H1 (cell line): ENCODE measurements around the gene CCT3. TPM values are rescaled to one million over a fixed set of nuclear protein-coding genes. Genes with fewer than 3 reads are reported as not detected.

Experiments
- CTCF ChIA-PET: fragments of 300-600 bp; sonication (Branson Sonifier 250); formaldehyde crosslinking; loops from one replicate; lab custom pipeline; 2021; ENCODE audit not compliant: partially characterized antibody; lab: Charles Lee
- POLR2A ChIA-PET: fragments of 300-600 bp; sonication (Branson Sonifier 250); formaldehyde crosslinking; loops from one replicate; lab custom pipeline; 2021; ENCODE audit warnings: inconsistent platforms; ENCODE audit not compliant: partially characterized antibody; lab: Charles Lee
- DNase-seq, 2 experiments: peaks; one replicate each; pipeline versions ENCODE4 v3.0.0 to v3.0.0-alpha.2; 2010 to 2022; ENCODE audit warnings: low spot score in 2 of 2, low read depth in 1 of 2, mixed read lengths in 1 of 2
- FAIRE-seq: peaks from 2 replicates; lab custom pipeline; 2011; peaks lifted over from hg19 to GRCh38; lab: Jason Lieb, UNC
- H2AFZ ChIP-seq: 2 replicates; pipeline ENCODE4 v1.8.1; 2012; ENCODE audit warnings: low read length, inconsistent platforms
- H2AK5ac ChIP-seq: 2 replicates; pipeline ENCODE4 v1.6.1; 2013; ENCODE audit warnings: low read depth, low read length
- H2BK120ac ChIP-seq: replicated peaks from 2 replicates; pipeline ENCODE3; 2013; ENCODE audit warnings: low read depth, low read length, inconsistent platforms
- H2BK12ac ChIP-seq: 2 replicates; pipeline ENCODE4 v1.6.1; 2013; ENCODE audit warnings: low read depth, low read length
- H2BK15ac ChIP-seq: 2 replicates; pipeline ENCODE4 v1.6.1; 2013; ENCODE audit warnings: low read length
- H2BK20ac ChIP-seq: 2 replicates; pipeline ENCODE4 v1.6.1; 2013; ENCODE audit warnings: low read length
- H2BK5ac ChIP-seq: 2 replicates; pipeline ENCODE4 v1.6.1; 2013; ENCODE audit warnings: low read depth, low read length
- H3K14ac ChIP-seq: 2 replicates; pipeline ENCODE4 v1.6.1; 2013; ENCODE audit warnings: inconsistent platforms; ENCODE audit not compliant: insufficient read length
- H3K18ac ChIP-seq: 2 replicates; pipeline ENCODE4 v1.6.1; 2013; ENCODE audit warnings: low read length; ENCODE audit errors: extremely low read depth
- H3K23ac ChIP-seq: 2 replicates; pipeline ENCODE4 v1.6.1; 2013; ENCODE audit warnings: inconsistent platforms; ENCODE audit not compliant: insufficient read length
- H3K23me2 ChIP-seq: 2 replicates; pipeline ENCODE4 v1.6.1; 2013; ENCODE audit warnings: low read depth, low read length
- H3K27ac ChIP-seq: 2 replicates; pipeline ENCODE4 v1.6.1; 2011; ENCODE audit warnings: low read depth, low read length, inconsistent platforms
- H3K27me3 ChIP-seq, 4 experiments: replicated peaks in 1 of 4; 1 replicate in 1 of 4; 2 replicates in 3 of 4; pipeline versions ENCODE4 v1.6.1 to v1.8.1; 2011 to 2013; ENCODE audit warnings: low read length in 3 of 4, mild to moderate bottlenecking in 3 of 4, inconsistent platforms in 2 of 4, mixed read lengths in 2 of 4, moderate library complexity in 1 of 4; ENCODE audit not compliant: control insufficient read depth in 3 of 4, insufficient read depth in 3 of 4; ENCODE audit errors: extremely low read depth in 1 of 4
- H3K36me3 ChIP-seq, 4 experiments: 2 replicates each; pipeline versions ENCODE4 v1.6.1 to v1.8.1; 2011 to 2013; ENCODE audit warnings: mild to moderate bottlenecking in 4 of 4, low read length in 3 of 4, moderate library complexity in 2 of 4, control low read depth in 1 of 4, inconsistent platforms in 1 of 4; ENCODE audit not compliant: insufficient read depth in 4 of 4, control insufficient read depth in 2 of 4
- H3K4ac ChIP-seq: replicated peaks from 2 replicates; pipeline ENCODE3; 2013; ENCODE audit warnings: low read length, low read depth, mixed read lengths, inconsistent platforms; ENCODE audit not compliant: insufficient read length
- H3K4me1 ChIP-seq, 4 experiments: replicated peaks in 1 of 4; 1 replicate in 1 of 4; 2 replicates in 3 of 4; pipeline versions ENCODE4 v1.6.1 to v1.8.1; 2011 to 2013; ENCODE audit warnings: low read length in 3 of 4, inconsistent platforms in 2 of 4, mixed read lengths in 1 of 4; ENCODE audit not compliant: insufficient read depth in 4 of 4, control insufficient read depth in 3 of 4
- H3K4me2 ChIP-seq, 2 experiments: 2 replicates each; pipeline versions ENCODE4 v1.6.1 to v1.8.1; 2011 to 2013; ENCODE audit warnings: low read depth in 2 of 2, low read length in 2 of 2, control low read depth in 1 of 2, inconsistent platforms in 1 of 2, mild to moderate bottlenecking in 1 of 2; ENCODE audit not compliant: insufficient read depth in 1 of 2
- H3K4me3 ChIP-seq, 4 experiments: fragments of 200-600, 300-600 bp in 1 of 4; sonication (generic), shearing (Covaris generic), sonication (Bioruptor Twin) in 1 of 4; 2 replicates each; pipeline versions ENCODE4 v1.5.1 to v1.8.1; 2011 to 2016; ENCODE audit warnings: low read length in 4 of 4, low read depth in 3 of 4, control low read depth in 2 of 4, inconsistent platforms in 2 of 4, mild to moderate bottlenecking in 2 of 4, mixed read lengths in 1 of 4, moderate library complexity in 1 of 4; ENCODE audit not compliant: insufficient read depth in 2 of 4; ENCODE audit errors: extremely low read depth in 1 of 4
- H3K56ac ChIP-seq: replicated peaks from 2 replicates; pipeline ENCODE3; 2013; ENCODE audit warnings: low read depth, mild to moderate bottlenecking, mixed read lengths, low read length, inconsistent platforms; ENCODE audit not compliant: insufficient read length
- H3K79me1 ChIP-seq: 2 replicates; pipeline ENCODE4 v1.6.1; 2013; ENCODE audit warnings: low read depth, low read length, control low read depth
- H3K79me2 ChIP-seq, 2 experiments: 2 replicates each; pipeline versions ENCODE4 v1.6.1 to v1.8.1; 2012 to 2013; ENCODE audit warnings: low read length in 2 of 2, mild to moderate bottlenecking in 2 of 2, inconsistent platforms in 1 of 2; ENCODE audit not compliant: insufficient read depth in 2 of 2, control insufficient read depth in 1 of 2
- H3K9ac ChIP-seq, 4 experiments: replicated peaks in 1 of 4; 1 replicate in 1 of 4; 2 replicates in 3 of 4; pipeline versions ENCODE4 v1.6.1 to v1.8.1; 2011 to 2013; ENCODE audit warnings: low read depth in 3 of 4, low read length in 3 of 4, control low read depth in 2 of 4, mild to moderate bottlenecking in 2 of 4, moderate library complexity in 2 of 4, inconsistent platforms in 1 of 4; ENCODE audit errors: extremely low read depth in 1 of 4
- H3K9me3 ChIP-seq, 2 experiments: 2 replicates each; pipeline versions ENCODE4 v1.6.1 to v1.8.1; 2012 to 2013; ENCODE audit warnings: mild to moderate bottlenecking in 2 of 2, moderate library complexity in 2 of 2, control low read depth in 1 of 2, inconsistent platforms in 1 of 2, low read depth in 1 of 2, low read length in 1 of 2, mixed read lengths in 1 of 2; ENCODE audit not compliant: insufficient read depth in 2 of 2
- H4K20me1 ChIP-seq, 2 experiments: replicated peaks in 1 of 2; 2 replicates each; pipeline versions ENCODE3 to v1.8.1; 2011 to 2013; ENCODE audit warnings: inconsistent platforms in 2 of 2, low read length in 2 of 2, mild to moderate bottlenecking in 1 of 2; ENCODE audit not compliant: insufficient read depth in 2 of 2, control insufficient read depth in 1 of 2
- H4K5ac ChIP-seq: 2 replicates; pipeline ENCODE4 v1.6.1; 2013; ENCODE audit warnings: low read length, low read depth, mixed read lengths, inconsistent platforms; ENCODE audit not compliant: insufficient read length
- H4K8ac ChIP-seq: 2 replicates; pipeline ENCODE4 v1.8.0; 2013; ENCODE audit warnings: mild to moderate bottlenecking, moderate library complexity, low read length, inconsistent platforms; ENCODE audit not compliant: insufficient read depth; ENCODE audit errors: extremely low read depth
- H4K91ac ChIP-seq: replicated peaks from 2 replicates; pipeline ENCODE3; 2013; ENCODE audit warnings: low read length, mixed read lengths, inconsistent platforms; ENCODE audit not compliant: insufficient read length
- ATF3 ChIP-seq: IDR thresholded peaks from 2 replicates; pipeline ENCODE4 v1.6.1; 2011; ENCODE audit warnings: low read depth, mild to moderate bottlenecking, low read length; ENCODE audit not compliant: insufficient read depth
- BRCA1 ChIP-seq: IDR thresholded peaks from 2 replicates; pipeline ENCODE4 v1.6.1; 2012; ENCODE audit warnings: low read depth, low read length, improper control_type of control experiment
- CHD2 ChIP-seq: IDR thresholded peaks from 2 replicates; pipeline ENCODE4 v1.6.1; 2012; ENCODE audit warnings: low read length, improper control_type of control experiment
- EP300 ChIP-seq, 2 experiments: IDR thresholded peaks; 1 replicate in 1 of 2; 2 replicates in 1 of 2; pipeline ENCODE4 v1.6.1; 2011 to 2012; ENCODE audit warnings: low read depth in 2 of 2, low read length in 2 of 2, mild to moderate bottlenecking in 2 of 2, borderline replicate concordance in 1 of 2, inconsistent platforms in 1 of 2, moderate library complexity in 1 of 2
- FOSL1 ChIP-seq: IDR thresholded peaks from 2 replicates; pipeline ENCODE4 v1.6.1; 2011; ENCODE audit warnings: mild to moderate bottlenecking, low read depth, low read length, moderate library complexity; ENCODE audit not compliant: insufficient read depth
- GTF2F1 ChIP-seq: IDR thresholded peaks from 2 replicates; pipeline ENCODE4 v1.6.1; 2012; ENCODE audit warnings: low read depth, low read length, improper control_type of control experiment, borderline replicate concordance
- PHF8 ChIP-seq: fragments of 200-600 bp; sonication (generic); conservative IDR thresholded peaks from 2 replicates; pipeline ENCODE4 v1.7.1; 2012; ENCODE audit warnings: low read depth, mild to moderate bottlenecking, inconsistent platforms, low read length, moderate library complexity
- RAD21 ChIP-seq, 2 experiments: IDR thresholded peaks in 1 of 2; conservative IDR thresholded peaks in 1 of 2; 2 replicates each; pipeline ENCODE4 v1.6.1; 2011; ENCODE audit warnings: low read depth in 2 of 2, low read length in 2 of 2, improper control_type of control experiment in 1 of 2, inconsistent platforms in 1 of 2, mild to moderate bottlenecking in 1 of 2, moderate library complexity in 1 of 2
- SIRT6 ChIP-seq: IDR thresholded peaks from one replicate; pipeline ENCODE4 v1.7.1; 2012; ENCODE audit warnings: low read length, inconsistent platforms
- SP2 ChIP-seq: IDR thresholded peaks from 2 replicates; pipeline ENCODE4 v1.6.1; 2012; ENCODE audit warnings: mild to moderate bottlenecking, low read length, inconsistent platforms
- SP4 ChIP-seq: IDR thresholded peaks from 2 replicates; pipeline ENCODE4 v1.6.1; 2012; ENCODE audit warnings: low read length, inconsistent platforms
- TAF7 ChIP-seq: optimal IDR thresholded peaks from 2 replicates; pipeline ENCODE3; 2011; ENCODE audit warnings: low read depth, mild to moderate bottlenecking, inconsistent platforms, low read length, moderate library complexity, borderline replicate concordance
- WGBS, 2 experiments: shearing (Covaris generic) in 1 of 2; methylation state at CpG; one replicate each; pipeline versions ENCODE4 v1.1.6 to v1.1.7; 2013 to 2015; ENCODE audit warnings: low lambda C conversion rate in 2 of 2, mixed read lengths in 2 of 2, inconsistent platforms in 1 of 2, low coverage in 1 of 2, missing lambda C conversion rate in 1 of 2; ENCODE audit not compliant: insufficient replicate concordance in 2 of 2, insufficient coverage in 1 of 2, insufficient read length in 1 of 2; ENCODE audit errors: extremely low coverage in 1 of 2, missing lambda C conversion rate in 1 of 2; 5-methylcytosine and 5-hydroxymethylcytosine counted together
- polyA plus RNA-seq, 7 experiments: library from polyadenylated mRNA; depleted of rRNA in 3 of 7; stranded (reverse) in 5 of 7; unstranded in 2 of 7; fragments of >200 nt in 5 of 7; fragments of 200-250 nt in 2 of 7; gene quantifications; 1 replicate in 5 of 7; 2 replicates in 1 of 7; 4 replicates in 1 of 7; pipeline versions ENCODE4 v1.2.1 to v1.2.3, GENCODE V29; 2011 to 2013; ENCODE audit warnings: missing spikeins in 2 of 7, mixed read lengths in 2 of 7
- total RNA-seq: library from RNA; stranded (reverse); fragmentation: NEBNext Ultra II Directional; extraction: Animal tissue kit (Norgen Biotek cat#: 25700); gene quantifications from 2 replicates; pipeline ENCODE4 v1.2.1, GENCODE V29; 2021

Gene CCT3
- total and polyA plus RNA-seq, 2 of the 8 experiments (the other 6 are each of a cell fraction or from before 2014, with no cell fraction given) = 431 to 480 TPM

GRCh38 chr1:156382561-156382960 lies 44.5 kb upstream of the CCT3 start:
- peaks cover 7 to 19% (median 17%) of the 10 kb centered on the region in 4 experiments for H3K27me3 ChIP-seq
- no peak overlapping the region for H3K23ac ChIP-seq
- H2BK5ac ChIP-seq = no peak overlapping the region
- TF ChIP-seq SIRT6 (no peak), RAD21 (IDR thresholded peaks at IDR 0.05 in 1 of 2, conservative IDR thresholded peaks at IDR 0.05 in 1 of 2; ENCODE audit: low read depth in 2 of 2, low read length in 2 of 2) (no peak), PHF8 (no peak), SP2 (no peak), EP300 (IDR thresholded peaks at IDR 0.05; ENCODE audit: borderline replicate concordance in 1 of 2, low read depth in 2 of 2, low read length in 2 of 2) (no peak), ATF3 (no peak), SP4 (no peak), TAF7 (no peak), GTF2F1 (no peak), CHD2 (no peak), BRCA1 (no peak), FOSL1 (no peak)
- no peaks in the 10 kb centered on the region for H3K79me1 ChIP-seq
- ChIA-PET POLR2A (interaction anchor here (1.3 kb wide), 1 partner anchor 60 kb away, joined by 5 read pairs; no protein-coding TSS in a partner anchor), CTCF (interaction anchor here (0.6 to 26.1 kb wide), 11 partner anchors 9 to 618 kb away, joined by 3 to 574 read pairs (median 156); partner anchors contain the start of genes HAPLN2 and RHBG)
- no peak overlapping the region for H3K4ac ChIP-seq
- H2BK20ac ChIP-seq = no peak overlapping the region
- H3K27ac ChIP-seq = no peak overlapping the region
- no peak overlapping the region for H3K56ac ChIP-seq
- H3K36me3 ChIP-seq = no peaks in the 10 kb centered on the region
- H3K9me3 ChIP-seq = no peaks in the 10 kb centered on the region
- H3K4me1 ChIP-seq = peaks cover 2 to 4% (median 2%) of the 10 kb centered on the region in 4 experiments; a peak in 6 of 7 replicates
- no peak overlapping the region for H3K14ac ChIP-seq
- no peak overlapping the region for H3K4me2 ChIP-seq
- WGBS, 2 experiments = 78% methylated on average over 7 of the region's 7 CpGs; no CpG with 5 or more reads in 1 of the 2 experiments
- no peak overlapping the region for H4K8ac ChIP-seq
- FAIRE-seq = no peak
- no peak overlapping the region for H4K91ac ChIP-seq
- no peak overlapping the region for H4K5ac ChIP-seq
- H2BK120ac ChIP-seq = no peak overlapping the region
- DNase-seq = no peak
- no peaks in the 10 kb centered on the region for H4K20me1 ChIP-seq
- H3K79me2 ChIP-seq = no peaks in the 10 kb centered on the region
- H3K4me3 ChIP-seq = no peak overlapping the region
- H2AK5ac ChIP-seq = no peak overlapping the region
- H2BK15ac ChIP-seq = no peak overlapping the region
- H2BK12ac ChIP-seq = no peak overlapping the region
- no peak overlapping the region for H3K18ac ChIP-seq
- H2AFZ ChIP-seq = no peak overlapping the region
- H3K9ac ChIP-seq = no peak overlapping the region
- H3K23me2 ChIP-seq = no peaks in the 10 kb centered on the region
